ENCODE data around the gene SCAF1. TPM values are rescaled to one million over a fixed set of nuclear protein-coding genes. Genes with fewer than 3 reads are reported as not detected.

SCAF1 gene
- polyA plus RNA-seq, 1 donor from 2014 or later, result 11.9 TPM

GRCh38 chr19:49676784-49677230 lies 34.8 kb downstream of the SCAF1 start:
- peaks cover 35% of the 10 kb centered on the region for H3K79me2 ChIP-seq (replicated peaks; ENCODE audit: insufficient read depth, low read length)
- no peaks in the 10 kb centered on the region for H3K9me3 ChIP-seq (ENCODE audit: low read length)
- H3K9me2 ChIP-seq (ENCODE audit: insufficient read depth, low read length), result no peaks in the 10 kb centered on the region
- peak overlapping the region; percentile 100 for H3K4me3 ChIP-seq (ENCODE audit: low read length)
- H4K20me1 ChIP-seq (ENCODE audit: insufficient read depth), result no peaks in the 10 kb centered on the region
- no peak overlapping the region for H3K4me2 ChIP-seq (ENCODE audit: low read length)
- peak overlapping the region; percentile 97 for H3K27ac ChIP-seq (ENCODE audit: low read length)
- TF ChIP-seq SMC3 (conservative IDR thresholded peaks at IDR 0.05; ENCODE audit: poor library complexity), result no peak
- no peak for TF ChIP-seq POLR2AphosphoS5 (IDR thresholded peaks at IDR 0.05)
- TF ChIP-seq TAF1 (IDR thresholded peaks at IDR 0.05; ENCODE audit: low read depth), result no peak
- TF ChIP-seq, protein P1, sequence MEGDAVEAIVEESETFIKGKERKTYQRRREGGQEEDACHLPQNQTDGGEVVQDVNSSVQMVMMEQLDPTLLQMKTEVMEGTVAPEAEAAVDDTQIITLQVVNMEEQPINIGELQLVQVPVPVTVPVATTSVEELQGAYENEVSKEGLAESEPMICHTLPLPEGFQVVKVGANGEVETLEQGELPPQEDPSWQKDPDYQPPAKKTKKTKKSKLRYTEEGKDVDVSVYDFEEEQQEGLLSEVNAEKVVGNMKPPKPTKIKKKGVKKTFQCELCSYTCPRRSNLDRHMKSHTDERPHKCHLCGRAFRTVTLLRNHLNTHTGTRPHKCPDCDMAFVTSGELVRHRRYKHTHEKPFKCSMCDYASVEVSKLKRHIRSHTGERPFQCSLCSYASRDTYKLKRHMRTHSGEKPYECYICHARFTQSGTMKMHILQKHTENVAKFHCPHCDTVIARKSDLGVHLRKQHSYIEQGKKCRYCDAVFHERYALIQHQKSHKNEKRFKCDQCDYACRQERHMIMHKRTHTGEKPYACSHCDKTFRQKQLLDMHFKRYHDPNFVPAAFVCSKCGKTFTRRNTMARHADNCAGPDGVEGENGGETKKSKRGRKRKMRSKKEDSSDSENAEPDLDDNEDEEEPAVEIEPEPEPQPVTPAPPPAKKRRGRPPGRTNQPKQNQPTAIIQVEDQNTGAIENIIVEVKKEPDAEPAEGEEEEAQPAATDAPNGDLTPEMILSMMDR (IDR thresholded peaks at IDR 0.05; ENCODE audit: poor library complexity, severe bottlenecking), result no peak
- no peak for TF ChIP-seq RAD21 (conservative IDR thresholded peaks at IDR 0.05)
- TF ChIP-seq EZH2 (IDR thresholded peaks at IDR 0.05; ENCODE audit: borderline replicate concordance, insufficient read depth, low read length, poor library complexity, severe bottlenecking), result no peak
- TF ChIP-seq MXI1 (conservative IDR thresholded peaks at IDR 0.05; ENCODE audit: poor library complexity, severe bottlenecking), result no peak
- TF ChIP-seq REST (IDR thresholded peaks at IDR 0.05; ENCODE audit: borderline replicate concordance), result no peak
- TF ChIP-seq EP300 (conservative IDR thresholded peaks at IDR 0.05; ENCODE audit: poor library complexity, severe bottlenecking), result no peak
- no peaks in the 10 kb centered on the region for H3K36me3 ChIP-seq (ENCODE audit: insufficient read depth, low read length)
- no peaks in the 10 kb centered on the region for H3K27me3 ChIP-seq (ENCODE audit: insufficient read depth, low read depth, low read length)
- peaks cover 3% of the 10 kb centered on the region for H3F3A ChIP-seq (ENCODE audit: insufficient read depth, low read length, poor library complexity, severe bottlenecking)
- peak overlapping the region; percentile 98 for H3K9ac ChIP-seq (ENCODE audit: low read length)
- H2AFZ ChIP-seq (ENCODE audit: low read depth, low read length), result no peak overlapping the region

DNA sequence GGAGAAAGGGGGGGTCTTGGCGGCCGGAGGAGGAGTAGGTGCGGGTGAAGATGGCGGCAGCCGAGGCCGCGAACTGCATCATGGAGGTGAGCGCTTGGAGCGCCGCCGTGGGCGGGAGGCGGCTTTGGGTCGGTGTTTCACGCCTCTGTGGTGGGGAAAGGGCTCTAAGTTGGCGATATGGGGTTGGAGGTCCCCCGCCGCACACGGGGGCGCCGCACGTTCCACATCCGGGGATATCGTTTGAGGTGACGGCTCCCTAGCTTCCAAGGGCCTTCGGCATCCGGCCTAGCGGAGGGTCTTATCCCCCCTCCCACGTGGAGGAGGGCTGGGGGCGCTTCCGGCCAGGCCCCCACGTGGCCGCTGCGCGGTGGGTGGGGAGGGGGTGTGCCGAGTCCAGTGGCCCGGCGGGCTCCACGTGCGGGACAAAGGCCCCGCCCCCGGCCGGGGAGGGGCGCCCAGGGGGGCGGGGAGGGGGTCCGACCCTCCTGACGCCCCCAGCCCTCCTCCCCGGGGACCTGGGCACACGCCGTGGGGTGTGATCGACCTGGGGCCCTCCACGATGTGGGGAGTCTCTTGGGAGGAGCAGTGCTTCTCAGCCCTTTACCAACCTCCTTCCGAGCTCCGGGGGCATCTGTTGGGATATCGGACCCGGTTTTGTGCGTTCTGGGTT lies 35.4 kb downstream of the SCAF1 start, which contains the start of gene PRMT1:
PRMT1 (plus strand) TSS at position 41 of the 670 bp plus-strand sequence; CDS start at position 51, 10 bp downstream.
- no peaks in the 10 kb centered on the region for H3K36me3 ChIP-seq (ENCODE audit: insufficient read depth, low read length)
- no peaks in the 10 kb centered on the region for H3K9me2 ChIP-seq (ENCODE audit: insufficient read depth, low read length)
- no peaks in the 10 kb centered on the region for H4K20me1 ChIP-seq (ENCODE audit: insufficient read depth)
- H3K9ac ChIP-seq (ENCODE audit: low read length), result peak within 1 kb of the TSS; percentile 98
- H2AFZ ChIP-seq (ENCODE audit: low read depth, low read length), result peak within 1 kb of the TSS; percentile 73
- H3K27me3 ChIP-seq (ENCODE audit: insufficient read depth, low read depth, low read length), result no peaks in the 10 kb centered on the region
- H3K79me2 ChIP-seq (replicated peaks; ENCODE audit: insufficient read depth, low read length), result peaks cover 35% of the 10 kb centered on the region
- H3K9me3 ChIP-seq (ENCODE audit: low read length), result no peaks in the 10 kb centered on the region
- H3K27ac ChIP-seq (ENCODE audit: low read length), result peak within 1 kb of the TSS; percentile 97
- TF ChIP-seq REST (IDR thresholded peaks at IDR 0.05; ENCODE audit: borderline replicate concordance) (peak; percentile 64), MXI1 (conservative IDR thresholded peaks at IDR 0.05; ENCODE audit: poor library complexity, severe bottlenecking) (peak; percentile 96), EZH2 (IDR thresholded peaks at IDR 0.05; ENCODE audit: borderline replicate concordance, insufficient read depth, low read length, poor library complexity, severe bottlenecking) (no peak), TAF1 (IDR thresholded peaks at IDR 0.05; ENCODE audit: low read depth) (peak; percentile 50), POLR2AphosphoS5 (IDR thresholded peaks at IDR 0.05) (peak; percentile 98), EP300 (conservative IDR thresholded peaks at IDR 0.05; ENCODE audit: poor library complexity, severe bottlenecking) (peak; percentile 48), RAD21 (conservative IDR thresholded peaks at IDR 0.05) (no peak), SMC3 (conservative IDR thresholded peaks at IDR 0.05; ENCODE audit: poor library complexity) (no peak)
- TF ChIP-seq, protein P1 (IDR thresholded peaks at IDR 0.05; ENCODE audit: poor library complexity, severe bottlenecking), result peak; percentile 45
- H3F3A ChIP-seq (ENCODE audit: insufficient read depth, low read length, poor library complexity, severe bottlenecking), result peaks cover 3% of the 10 kb centered on the region
- peak within 1 kb of the TSS; percentile 100 for H3K4me3 ChIP-seq (ENCODE audit: low read length)
- H3K4me2 ChIP-seq (ENCODE audit: low read length), result peak within 1 kb of the TSS; percentile 88
